GM12878 (cell line): ENCODE measurements around the gene PARP8. TPM values are rescaled to one million over a fixed set of nuclear protein-coding genes. Genes with fewer than 3 reads are reported as not detected.

Experiments used
- ATAC-seq: fragments of 200-7000 bp; cut with Tn5 transposase; 3 replicates; pipeline ENCODE4 v1.9.1; 2020; ENCODE audit warnings: mild to moderate bottlenecking, moderate library complexity
- BruUV-seq: library from RNA; stranded (reverse); fragments of 400-500 nt; replicated peaks from 2 replicates; lab custom pipeline; 2021; lab: Mats Ljungman, UMichigan
- CTCF ChIA-PET: fragments of 300-600 bp; sonication (Branson Sonifier 250); formaldehyde crosslinking; extraction: SDS; loops from one replicate; lab custom pipeline; 2021; ENCODE audit warnings: inconsistent platforms; lab: Yijun Ruan, JAX
- POLR2A ChIA-PET: fragments of 350-600 bp; formaldehyde crosslinking; extraction: SDS; loops from one replicate; lab custom pipeline; 2021; ENCODE audit warnings: inconsistent platforms; lab: Charles Lee
- RAD21 ChIA-PET: fragments of 300-600 bp; sonication (Branson Sonifier 250); formaldehyde crosslinking; loops from one replicate; lab custom pipeline; 2023; ENCODE audit warnings: antibody characterized with exemption; ENCODE audit not compliant: unreplicated experiment; lab: Charles Lee
- SMC1A ChIA-PET: fragments of 300-600 bp; sonication (Branson Sonifier 250); formaldehyde crosslinking; loops from one replicate; lab custom pipeline; 2023; ENCODE audit not compliant: unreplicated experiment, uncharacterized antibody; lab: Charles Lee
- DNase-seq: peaks from one replicate; pipeline ENCODE4 v3.0.0-alpha.2; 2011; ENCODE audit warnings: low read depth, low spot score
- FAIRE-seq: peaks from 3 replicates; lab custom pipeline; 2011; peaks lifted over from hg19 to GRCh38; lab: Jason Lieb, UNC
- H2AFZ ChIP-seq: 2 replicates; pipeline ENCODE4 v1.6.0; 2011; ENCODE audit warnings: low read depth, low read length, control low read depth; ENCODE audit not compliant: control insufficient read depth
- H3K27ac ChIP-seq: 2 replicates; pipeline ENCODE4 v1.5.1; 2011; ENCODE audit warnings: control low read depth; ENCODE audit not compliant: control insufficient read depth, insufficient read depth
- H3K27me3 ChIP-seq, 2 experiments: replicated peaks in 1 of 2; 2 replicates each; pipeline versions ENCODE4 v1.6.0 to v1.6.1; 2011; ENCODE audit warnings: low read length in 1 of 2; ENCODE audit not compliant: control insufficient read depth in 2 of 2, insufficient read depth in 2 of 2
- H3K36me3 ChIP-seq, 2 experiments: 2 replicates each; pipeline ENCODE4 v1.5.1; 2011; ENCODE audit warnings: low read length in 1 of 2; ENCODE audit not compliant: control insufficient read depth in 2 of 2, insufficient read depth in 2 of 2
- H3K4me1 ChIP-seq: 2 replicates; pipeline ENCODE4 v1.6.1; 2011; ENCODE audit warnings: mild to moderate bottlenecking, low read length, moderate library complexity, mixed read lengths; ENCODE audit not compliant: control insufficient read depth, insufficient read depth
- H3K4me2 ChIP-seq: 2 replicates; pipeline ENCODE4 v1.6.0; 2011; ENCODE audit warnings: control low read depth; ENCODE audit not compliant: control insufficient read depth, insufficient read depth
- H3K4me3 ChIP-seq: fragments of 200-600 bp; sonication (generic); 2 replicates; pipeline ENCODE4 v1.5.1; 2016
- H3K79me2 ChIP-seq: 2 replicates; pipeline ENCODE4 v1.6.0; 2011; ENCODE audit warnings: low read length; ENCODE audit not compliant: control insufficient read depth, insufficient read depth
- H3K9ac ChIP-seq: 2 replicates; pipeline ENCODE4 v1.8.0; 2011; ENCODE audit warnings: low read length, control low read depth, mixed read lengths; ENCODE audit not compliant: control insufficient read depth, insufficient read depth
- H3K9me3 ChIP-seq: replicated peaks from 3 replicates; pipeline ENCODE4 v1.5.1; 2011; ENCODE audit warnings: mild to moderate bottlenecking, low read length; ENCODE audit not compliant: control insufficient read depth, insufficient read depth
- H4K20me1 ChIP-seq: 2 replicates; pipeline ENCODE4 v1.6.0; 2011; ENCODE audit not compliant: control insufficient read depth, insufficient read depth
- CREM ChIP-seq: IDR thresholded peaks from 2 replicates; pipeline ENCODE4 v1.6.1; 2014; ENCODE audit warnings: antibody characterized with exemption, low read depth
- FOXM1 ChIP-seq: IDR thresholded peaks from 2 replicates; pipeline ENCODE4 v1.6.1; 2012; ENCODE audit warnings: low read depth, mild to moderate bottlenecking, inconsistent platforms, low read length, moderate library complexity
- KLF5 ChIP-seq: fragments of 450-650 bp; IDR thresholded peaks from 2 replicates; pipeline ENCODE4 v1.6.1; 2014; ENCODE audit warnings: mild to moderate bottlenecking; ENCODE audit not compliant: partially characterized antibody
- PBX3 ChIP-seq: IDR thresholded peaks from 2 replicates; pipeline ENCODE4 v1.6.1; 2011; ENCODE audit warnings: mild to moderate bottlenecking, low read depth, low read length, moderate library complexity; ENCODE audit not compliant: insufficient replicate concordance
- STAT1 ChIP-seq: fragments of 450-650 bp; conservative IDR thresholded peaks from 2 replicates; pipeline ENCODE4 v1.6.1; 2014; ENCODE audit warnings: antibody characterized with exemption, mild to moderate bottlenecking
- ZNF592 ChIP-seq: fragments of 450-650 bp; IDR thresholded peaks from 2 replicates; pipeline ENCODE4 v1.6.1; 2017; ENCODE audit warnings: mild to moderate bottlenecking, moderate library complexity
- WGBS: methylation state at CpG from one replicate; pipeline ENCODE4 v1.1.6; 2016; ENCODE audit warnings: low lambda C conversion rate; ENCODE audit not compliant: insufficient replicate concordance, insufficient coverage; ENCODE audit errors: missing lambda C conversion rate; 5-methylcytosine and 5-hydroxymethylcytosine counted together
- in situ Hi-C: fragments of 300-500 bp; cut with MboI; formaldehyde crosslinking; loops from 9 replicates; pipeline ENCODE4 v1.14.3; 2018; ENCODE audit warnings: mixed read lengths
- intact Hi-C: fragments of 100-400 bp; cut with micrococcal nuclease; formaldehyde crosslinking; loops from one replicate; pipeline ENCODE4 v1.14.2; 2022; ENCODE audit not compliant: unreplicated experiment
- polyA plus RNA-seq, 11 experiments: library from polyadenylated mRNA; depleted of rRNA in 4 of 11; unstranded in 6 of 11; stranded (reverse) in 5 of 11; fragments of >200 nt; fragmentation: Nextera tagmentation in 4 of 11; fragmentation: Illumina TruSeq in 1 of 11; extraction: Ambion mirVana in 4 of 11; extraction: Trizol in 1 of 11; gene quantifications; 1 replicate in 1 of 11; 2 replicates in 10 of 11; pipeline versions ENCODE4 v1.2.1 to v1.2.3, GENCODE V29; 2011 to 2016; ENCODE audit warnings: inconsistent platforms in 2 of 11, missing spikeins in 2 of 11, low read depth in 1 of 11
- total RNA-seq, 4 experiments: library from RNA; depleted of rRNA in 3 of 4; stranded (reverse); fragments of >200 nt in 3 of 4; fragmentation: Illumina TruSeq in 1 of 4; extraction: Trizol in 1 of 4; gene quantifications; 2 replicates each; pipeline versions ENCODE4 v1.2.1 to v1.2.3, GENCODE V29; 2013 to 2021

PARP8 gene
- total and polyA plus RNA-seq, 10 of the 15 experiments (the other 5 are each of a cell fraction or from before 2014, with no cell fraction given): 9.1 to 65.2 (median 20.6) TPM

DNA sequence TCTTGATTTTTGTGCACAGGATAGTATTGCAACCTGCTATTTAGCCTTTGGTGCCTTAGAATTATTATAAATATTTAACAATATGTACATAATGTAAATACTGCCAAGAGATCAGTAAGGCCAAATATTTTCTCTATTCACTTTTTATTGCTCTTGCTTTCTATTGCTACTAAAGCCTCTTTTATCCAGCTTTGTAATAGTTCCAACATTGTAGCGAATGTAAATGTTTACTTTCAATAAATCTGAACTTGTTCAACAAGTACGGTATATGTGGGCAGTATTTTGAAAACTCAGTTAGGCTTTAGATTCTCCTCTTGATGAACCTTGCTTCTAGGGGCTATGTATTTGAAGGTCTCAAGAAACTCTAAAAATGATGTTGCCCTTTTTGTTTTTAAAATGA, 179.8 kb downstream of the PARP8 start:
- H3K27me3 ChIP-seq: no peaks in the 10 kb centered on the region
- H3K4me2 ChIP-seq: no peak overlapping the region
- H2AFZ ChIP-seq: no peak overlapping the region
- in situ Hi-C loops (no loop called here), intact Hi-C loops (no loop called here)
- no peak for ATAC-seq
- TF ChIP-seq PBX3: no peak
- no peak for TF ChIP-seq CREM
- no peak for TF ChIP-seq ZNF592
- no peak for TF ChIP-seq KLF5
- no peak for TF ChIP-seq FOXM1
- TF ChIP-seq STAT1: no peak
- TF ChIP-seq, all 136 proteins: peak for 0
- RAD21 ChIA-PET: no interaction called here
- CTCF ChIA-PET: no interaction called here
- no peak overlapping the region for H3K9ac ChIP-seq
- H3K79me2 ChIP-seq: no peaks in the 10 kb centered on the region
- peaks cover 0 to 1% of the 10 kb centered on the region in 2 experiments; a peak in 1 of 4 replicates for H3K36me3 ChIP-seq
- H3K9me3 ChIP-seq: no peaks in the 10 kb centered on the region
- no peaks in the 10 kb centered on the region for H3K4me1 ChIP-seq
- BruUV-seq: no TSS peak
- no peak for FAIRE-seq
- DNase-seq: no peak
- no peaks in the 10 kb centered on the region for H4K20me1 ChIP-seq
- no peak overlapping the region for H3K27ac ChIP-seq
- SMC1A ChIA-PET: no interaction called here
- POLR2A ChIA-PET: no interaction called here
- 98% methylated on average over 2 of the region's 2 CpGs for WGBS
- H3K4me3 ChIP-seq: no peak overlapping the region
